ENCODE measurements around the gene GUCA2A. TPM values are rescaled to one million over a fixed set of nuclear protein-coding genes. Genes with fewer than 3 reads are reported as not detected.

The GUCA2A gene
- total and polyA plus RNA-seq, 2 of the 13 experiments (the other 11 are each of a cell fraction or from before 2014, with no cell fraction given): not detected

GRCh38 chr1:42133390-42133789 lies 31.2 kb downstream of the GUCA2A start:
- peaks cover 0 to 28% of the 10 kb centered on the region in 2 experiments; a peak in 4 of 5 replicates for H3K27me3 ChIP-seq (ENCODE audit: control insufficient read depth in 1 of 2, insufficient read depth in 2 of 2, low read length in 2 of 2)
- WGBS (ENCODE audit: low lambda C conversion rate): 47% methylated on average over 5 of the region's 5 CpGs
- in situ Hi-C loops (cut with HindIII; ENCODE audit: extremely low pct_ligation_motif_present, low pct_unique_long_range_greater_than_20kb): no loop called here
- H3K4me1 ChIP-seq (ENCODE audit: insufficient read depth, low read length): no peaks in the 10 kb centered on the region
- H3K4me2 ChIP-seq (ENCODE audit: low read depth, low read length): no peak overlapping the region
- DNase-seq (ENCODE audit: low spot score) (no peak), ATAC-seq (no peak), FAIRE-seq (no peak)
- no peaks in the 10 kb centered on the region for H3K79me2 ChIP-seq (ENCODE audit: insufficient read depth, low read length)
- H3K9me3 ChIP-seq (ENCODE audit: low read length): no peaks in the 10 kb centered on the region
- H4K20me1 ChIP-seq (ENCODE audit: insufficient read depth, low read length): no peaks in the 10 kb centered on the region
- H2AFZ ChIP-seq (ENCODE audit: low read length): no peak overlapping the region
- POLR2A ChIA-PET: no interaction called here
- intact Hi-C loops (cut with micrococcal nuclease; ENCODE audit: unreplicated experiment): no loop called here
- TF ChIP-seq HDAC6 (IDR thresholded peaks at IDR 0.05; ENCODE audit: low read depth, low read length) (no peak), NCOA2 (CRISPR knock-in tag; IDR thresholded peaks at IDR 0.05) (no peak), ZNF331 (CRISPR knock-in tag; IDR thresholded peaks at IDR 0.05) (no peak), SNRNP70 (IDR thresholded peaks at IDR 0.05; ENCODE audit: low read depth, low read length) (no peak), GATAD1 (CRISPR knock-in tag; IDR thresholded peaks at IDR 0.05) (no peak), MAF1 (CRISPR knock-in tag; IDR thresholded peaks at IDR 0.05; ENCODE audit: borderline replicate concordance) (no peak), ZNF572 (CRISPR knock-in tag; IDR thresholded peaks at IDR 0.05) (no peak), SAFB2 (CRISPR knock-in tag; IDR thresholded peaks at IDR 0.05; ENCODE audit: borderline replicate concordance, low read depth) (no peak)
- H3K9ac ChIP-seq (ENCODE audit: insufficient read depth, low read depth, low read length): no peak overlapping the region
- no peak overlapping the region for H3K27ac ChIP-seq (ENCODE audit: extremely low read length, insufficient read depth, low read length)
- CTCF ChIA-PET (ENCODE audit: low intra/inter-chr PET ratio, low total read pairs): no interaction called here
- H3K36me3 ChIP-seq (replicated peaks in 1 of 2; ENCODE audit: control insufficient read depth in 1 of 2, insufficient read depth in 2 of 2, low read length in 2 of 2): no peaks in the 10 kb centered on the region
- BruUV-seq (replicated peaks): no TSS peak
- H3K4me3 ChIP-seq (replicated peaks in 1 of 3; ENCODE audit: insufficient read depth in 1 of 3, low read depth in 2 of 3, low read length in 3 of 3): no peak overlapping the region

- ChIA-PET POLR2A (no interaction called here), CTCF (ENCODE audit: low intra/inter-chr PET ratio, low total read pairs) (no interaction called here)
- Histone ChIP-seq H3K4me2 (ENCODE audit: low read depth, low read length) (no peak overlapping the region), H3K4me1 (ENCODE audit: insufficient read depth, low read length) (no peaks in the 10 kb centered on the region), H2AFZ (ENCODE audit: low read length) (no peak overlapping the region), H3K27ac (ENCODE audit: extremely low read length, insufficient read depth, low read length) (no peak overlapping the region), H3K4me3 (replicated peaks in 1 of 3; ENCODE audit: insufficient read depth in 1 of 3, low read depth in 2 of 3, low read length in 3 of 3) (no peak overlapping the region), H3K9ac (ENCODE audit: insufficient read depth, low read depth, low read length) (no peak overlapping the region), H3K36me3 (replicated peaks in 1 of 2; ENCODE audit: control insufficient read depth in 1 of 2, insufficient read depth in 2 of 2, low read length in 2 of 2) (no peaks in the 10 kb centered on the region), H3K79me2 (ENCODE audit: insufficient read depth, low read length) (no peaks in the 10 kb centered on the region), H4K20me1 (ENCODE audit: insufficient read depth, low read length) (no peaks in the 10 kb centered on the region), H3K9me3 (ENCODE audit: low read length) (no peaks in the 10 kb centered on the region), H3K27me3 (ENCODE audit: control insufficient read depth in 1 of 2, insufficient read depth in 2 of 2, low read length in 2 of 2) (peaks cover 2 to 24% of the 10 kb centered on the region in 2 experiments; a peak in 4 of 5 replicates)
- no peak for DNase-seq (ENCODE audit: low spot score)
- ATAC-seq: no peak
- intact Hi-C loops (cut with micrococcal nuclease; ENCODE audit: unreplicated experiment) (no loop called here), in situ Hi-C loops (cut with HindIII; ENCODE audit: extremely low pct_ligation_motif_present, low pct_unique_long_range_greater_than_20kb) (no loop called here)
- 47% methylated on average over 5 of the region's 5 CpGs for WGBS (ENCODE audit: low lambda C conversion rate)
- FAIRE-seq: no peak
- BruUV-seq (replicated peaks): no TSS peak
- TF ChIP-seq EP300 (IDR thresholded peaks at IDR 0.05; ENCODE audit: low read depth in 2 of 2, low read length in 2 of 2) (no peak), EP300 (CRISPR knock-in tag; IDR thresholded peaks at IDR 0.05; ENCODE audit: borderline replicate concordance) (no peak), NCOA1 (CRISPR knock-in tag; IDR thresholded peaks at IDR 0.05) (no peak), KLF9 (CRISPR knock-in tag; IDR thresholded peaks at IDR 0.05; ENCODE audit: low read depth) (no peak), PRDM4 (CRISPR knock-in tag; IDR thresholded peaks at IDR 0.05; ENCODE audit: borderline replicate concordance) (no peak), ZFP90 (CRISPR knock-in tag; IDR thresholded peaks at IDR 0.05; ENCODE audit: borderline replicate concordance) (no peak), ZNF773 (CRISPR knock-in tag; IDR thresholded peaks at IDR 0.05; ENCODE audit: borderline replicate concordance) (no peak), RFXAP (CRISPR knock-in tag; IDR thresholded peaks at IDR 0.05; ENCODE audit: borderline replicate concordance) (no peak), ZNF235 (CRISPR knock-in tag; IDR thresholded peaks at IDR 0.05; ENCODE audit: borderline replicate concordance) (no peak), SOX5 (CRISPR knock-in tag; IDR thresholded peaks at IDR 0.05; ENCODE audit: borderline replicate concordance) (no peak), POGZ (CRISPR knock-in tag; IDR thresholded peaks at IDR 0.05) (no peak)
These were observed 34.4 kb downstream of the GUCA2A start for GRCh38 chr1:42130061-42130660.

All from HepG2 (cell line).